ENCODE results near the gene FCHSD2. TPM values are rescaled to one million over a fixed set of nuclear protein-coding genes. Genes with fewer than 3 reads are reported as not detected.

The FCHSD2 gene
- total and polyA plus RNA-seq, 2 of the 13 experiments (the other 11 are each of a cell fraction or from before 2014, with no cell fraction given), result 20.5 to 24.8 TPM

DNA sequence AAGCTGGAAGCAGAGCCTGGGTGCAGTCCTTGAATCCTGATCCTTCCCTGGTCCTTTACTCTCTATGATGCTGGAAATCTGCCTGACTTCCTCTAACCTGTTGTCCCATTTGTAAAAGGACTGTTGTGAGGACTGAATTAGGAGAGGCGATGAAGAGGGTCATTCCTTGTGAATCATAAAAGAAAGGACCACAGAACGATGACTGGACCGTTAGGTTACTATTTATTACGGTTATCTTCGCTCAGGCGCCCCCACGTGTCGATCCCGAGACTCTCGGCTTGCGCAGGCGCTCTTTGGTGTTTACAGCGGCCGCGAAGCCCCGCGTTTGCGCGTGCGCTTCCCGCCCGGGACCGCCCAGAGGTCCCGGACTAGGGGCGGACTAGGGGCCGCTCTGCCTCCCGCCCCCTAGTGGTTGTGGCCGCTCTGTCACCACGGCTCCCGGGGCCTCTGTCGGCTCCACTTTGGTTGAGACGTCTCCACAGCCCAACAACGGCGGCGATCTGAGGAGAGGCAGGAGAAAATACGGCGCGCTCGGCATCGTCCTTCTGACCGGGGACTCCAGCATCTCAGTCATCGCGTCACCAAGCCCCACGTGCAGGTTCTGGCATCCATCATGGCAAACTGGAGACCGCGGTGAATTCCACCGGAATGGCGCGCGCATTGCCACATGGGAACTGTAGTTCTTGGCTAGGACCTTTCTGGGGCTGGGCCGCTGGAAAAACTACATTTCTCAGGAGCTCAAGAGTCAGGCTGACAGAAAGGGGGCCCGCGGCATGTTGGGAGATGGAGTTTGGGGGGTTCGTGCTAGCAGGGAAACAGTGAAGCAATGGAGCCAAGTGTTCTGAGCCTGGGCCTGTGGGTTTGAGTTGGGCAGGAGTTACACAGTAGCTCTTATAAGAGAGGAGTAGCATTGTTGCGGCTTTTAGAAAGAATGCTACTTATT is 348.4 kb downstream of the FCHSD2 start, which contains the start of gene STARD10 (continued):
- TF ChIP-seq ZNF530 (CRISPR knock-in tag; IDR thresholded peaks at IDR 0.05; ENCODE audit: low read depth), result no peak
- TF ChIP-seq NCOA2 (CRISPR knock-in tag; IDR thresholded peaks at IDR 0.05), result peak; percentile 46
- TF ChIP-seq, protein P1, sequence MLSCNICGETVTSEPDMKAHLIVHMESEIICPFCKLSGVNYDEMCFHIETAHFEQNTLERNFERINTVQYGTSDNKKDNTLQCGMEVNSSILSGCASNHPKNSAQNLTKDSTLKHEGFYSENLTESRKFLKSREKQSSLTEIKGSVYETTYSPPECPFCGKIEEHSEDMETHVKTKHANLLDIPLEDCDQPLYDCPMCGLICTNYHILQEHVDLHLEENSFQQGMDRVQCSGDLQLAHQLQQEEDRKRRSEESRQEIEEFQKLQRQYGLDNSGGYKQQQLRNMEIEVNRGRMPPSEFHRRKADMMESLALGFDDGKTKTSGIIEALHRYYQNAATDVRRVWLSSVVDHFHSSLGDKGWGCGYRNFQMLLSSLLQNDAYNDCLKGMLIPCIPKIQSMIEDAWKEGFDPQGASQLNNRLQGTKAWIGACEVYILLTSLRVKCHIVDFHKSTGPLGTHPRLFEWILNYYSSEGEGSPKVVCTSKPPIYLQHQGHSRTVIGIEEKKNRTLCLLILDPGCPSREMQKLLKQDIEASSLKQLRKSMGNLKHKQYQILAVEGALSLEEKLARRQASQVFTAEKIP (CRISPR knock-in tag; IDR thresholded peaks at IDR 0.05; ENCODE audit: borderline replicate concordance), result no peak
- 0 out of 2 replicates have a peak, but pooled peaks have one; percentile 27 for TF ChIP-seq GZF1 (CRISPR knock-in tag; IDR thresholded peaks at IDR 0.05)
- peak; percentile 92 for TF ChIP-seq YY1 (IDR thresholded peaks at IDR 0.05; ENCODE audit: insufficient read depth, insufficient replicate concordance, low read depth, low read length)
- 0 out of 2 replicates have a peak, but pooled peaks have one; percentile 24 for TF ChIP-seq ZNF160 (CRISPR knock-in tag; IDR thresholded peaks at IDR 0.05)
- TF ChIP-seq ZZZ3 (CRISPR knock-in tag; IDR thresholded peaks at IDR 0.05; ENCODE audit: borderline replicate concordance), result no peak; the same call in 1 of the 2 replicates
- peak; percentile 57; the same call in 1 of the 2 replicates for TF ChIP-seq BRCA1 (CRISPR knock-in tag; IDR thresholded peaks at IDR 0.05)
- TF ChIP-seq PRMT3 (CRISPR knock-in tag; IDR thresholded peaks at IDR 0.05; ENCODE audit: borderline replicate concordance, low read depth), result no peak
- peak; percentile 93 for TF ChIP-seq KDM5A (IDR thresholded peaks at IDR 0.05; ENCODE audit: borderline replicate concordance, low read length)
- peak; percentile 78 for TF ChIP-seq STAG1 (CRISPR knock-in tag; IDR thresholded peaks at IDR 0.05)
- TF ChIP-seq, protein P2, sequence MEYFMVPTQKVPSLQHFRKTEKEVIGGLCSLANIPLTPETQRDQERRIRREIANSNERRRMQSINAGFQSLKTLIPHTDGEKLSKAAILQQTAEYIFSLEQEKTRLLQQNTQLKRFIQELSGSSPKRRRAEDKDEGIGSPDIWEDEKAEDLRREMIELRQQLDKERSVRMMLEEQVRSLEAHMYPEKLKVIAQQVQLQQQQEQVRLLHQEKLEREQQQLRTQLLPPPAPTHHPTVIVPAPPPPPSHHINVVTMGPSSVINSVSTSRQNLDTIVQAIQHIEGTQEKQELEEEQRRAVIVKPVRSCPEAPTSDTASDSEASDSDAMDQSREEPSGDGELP (IDR thresholded peaks at IDR 0.05; ENCODE audit: borderline replicate concordance, low read depth), result no peak
- TF ChIP-seq AKAP8 (CRISPR knock-in tag; IDR thresholded peaks at IDR 0.05), result no peak
- TF ChIP-seq SRSF9 (IDR thresholded peaks at IDR 0.05; ENCODE audit: borderline replicate concordance, insufficient read depth, low read depth, low read length, poor library complexity, severe bottlenecking), result no peak
- TF ChIP-seq, protein P3, sequence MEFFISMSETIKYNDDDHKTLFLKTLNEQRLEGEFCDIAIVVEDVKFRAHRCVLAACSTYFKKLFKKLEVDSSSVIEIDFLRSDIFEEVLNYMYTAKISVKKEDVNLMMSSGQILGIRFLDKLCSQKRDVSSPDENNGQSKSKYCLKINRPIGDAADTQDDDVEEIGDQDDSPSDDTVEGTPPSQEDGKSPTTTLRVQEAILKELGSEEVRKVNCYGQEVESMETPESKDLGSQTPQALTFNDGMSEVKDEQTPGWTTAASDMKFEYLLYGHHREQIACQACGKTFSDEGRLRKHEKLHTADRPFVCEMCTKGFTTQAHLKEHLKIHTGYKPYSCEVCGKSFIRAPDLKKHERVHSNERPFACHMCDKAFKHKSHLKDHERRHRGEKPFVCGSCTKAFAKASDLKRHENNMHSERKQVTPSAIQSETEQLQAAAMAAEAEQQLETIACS (CRISPR knock-in tag; IDR thresholded peaks at IDR 0.05), result no peak
- no peak for TF ChIP-seq ZNF879 (CRISPR knock-in tag; IDR thresholded peaks at IDR 0.05)
- TF ChIP-seq ZBTB38 (CRISPR knock-in tag; IDR thresholded peaks at IDR 0.05), result peak; percentile 24; the same call in 1 of the 2 replicates
- TF ChIP-seq RBFOX2 (IDR thresholded peaks at IDR 0.05; ENCODE audit: low read depth, low read length), result peak; percentile 72
- TF ChIP-seq HDAC1 (CRISPR knock-in tag; IDR thresholded peaks at IDR 0.05), result peak; percentile 81
- no peak for TF ChIP-seq GATA4 (IDR thresholded peaks at IDR 0.05; ENCODE audit: borderline replicate concordance, low read depth)
- TF ChIP-seq, protein P4, sequence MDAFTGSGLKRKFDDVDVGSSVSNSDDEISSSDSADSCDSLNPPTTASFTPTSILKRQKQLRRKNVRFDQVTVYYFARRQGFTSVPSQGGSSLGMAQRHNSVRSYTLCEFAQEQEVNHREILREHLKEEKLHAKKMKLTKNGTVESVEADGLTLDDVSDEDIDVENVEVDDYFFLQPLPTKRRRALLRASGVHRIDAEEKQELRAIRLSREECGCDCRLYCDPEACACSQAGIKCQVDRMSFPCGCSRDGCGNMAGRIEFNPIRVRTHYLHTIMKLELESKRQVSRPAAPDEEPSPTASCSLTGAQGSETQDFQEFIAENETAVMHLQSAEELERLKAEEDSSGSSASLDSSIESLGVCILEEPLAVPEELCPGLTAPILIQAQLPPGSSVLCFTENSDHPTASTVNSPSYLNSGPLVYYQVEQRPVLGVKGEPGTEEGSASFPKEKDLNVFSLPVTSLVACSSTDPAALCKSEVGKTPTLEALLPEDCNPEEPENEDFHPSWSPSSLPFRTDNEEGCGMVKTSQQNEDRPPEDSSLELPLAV (CRISPR knock-in tag; conservative IDR thresholded peaks at IDR 0.05; ENCODE audit: low read depth), result no peak
- no peak; the same call in none of the 2 replicates for TF ChIP-seq TARDBP (CRISPR knock-in tag; IDR thresholded peaks at IDR 0.05)
- TF ChIP-seq ZNF746 (CRISPR knock-in tag; IDR thresholded peaks at IDR 0.05), result no peak
- TF ChIP-seq ZNF749 (CRISPR knock-in tag; IDR thresholded peaks at IDR 0.05; ENCODE audit: borderline replicate concordance), result no peak
